SK-N-SH (cell line): ENCODE data around the gene CCDC192. TPM values are rescaled to one million over a fixed set of nuclear protein-coding genes. Genes with fewer than 3 reads are reported as not detected.

Source experiments
- CTCF ChIA-PET: fragments of 300-600, 350-600 bp; formaldehyde crosslinking; extraction: SDS; loops from one replicate; lab custom pipeline; 2021; lab: Yijun Ruan, JAX
- POLR2A ChIA-PET: fragments of 350-600 bp; sonication (Branson Sonifier 250); formaldehyde crosslinking; extraction: SDS; loops from one replicate; lab custom pipeline; 2020; ENCODE audit warnings: antibody characterized with exemption, inconsistent platforms; lab: Yijun Ruan, JAX
- DNase-seq: peaks from one replicate; pipeline ENCODE4 v3.0.0; 2012
- H2AFZ ChIP-seq: fragments of 200-600 bp; sonication (generic); 2 replicates; pipeline ENCODE4 v1.8.1; 2016; ENCODE audit warnings: antibody characterized with exemption, mild to moderate bottlenecking, low read depth
- H3F3A ChIP-seq: fragments of 200-600 bp; sonication (generic); replicated peaks from 2 replicates; pipeline ENCODE3; 2016; ENCODE audit warnings: antibody characterized with exemption, mild to moderate bottlenecking; ENCODE audit not compliant: insufficient read depth
- H3K27ac ChIP-seq, 2 experiments: fragments of 200-500 bp in 1 of 2; fragments of 200-600 bp in 1 of 2; sonication (Bioruptor generic) in 1 of 2; sonication (generic), shearing (Covaris generic) in 1 of 2; 2 replicates each; pipeline versions ENCODE4 v1.5.1 to v1.6.1; 2014 to 2016; ENCODE audit warnings: low read depth in 2 of 2, inconsistent platforms in 1 of 2, low read length in 1 of 2, mild to moderate bottlenecking in 1 of 2, mixed read lengths in 1 of 2
- H3K27me3 ChIP-seq: fragments of 200-600 bp; sonication (generic), shearing (Covaris generic); 2 replicates; pipeline ENCODE4 v1.6.1; 2016; ENCODE audit warnings: mixed run types; ENCODE audit not compliant: insufficient read depth
- H3K36me3 ChIP-seq, 2 experiments: fragments of 200-500 bp in 1 of 2; fragments of 200-600 bp in 1 of 2; sonication (Bioruptor generic) in 1 of 2; sonication (generic) in 1 of 2; replicated peaks in 1 of 2; 2 replicates each; pipeline versions ENCODE3 to v1.5.1; 2014 to 2016; ENCODE audit warnings: low read length in 1 of 2, mild to moderate bottlenecking in 1 of 2; ENCODE audit not compliant: insufficient read depth in 2 of 2, control insufficient read depth in 1 of 2
- H3K4me1 ChIP-seq, 2 experiments: fragments of 200-500 bp in 1 of 2; fragments of 200-600 bp in 1 of 2; sonication (Bioruptor generic) in 1 of 2; sonication (generic), shearing (Covaris generic) in 1 of 2; 2 replicates each; pipeline versions ENCODE4 v1.5.1 to v1.6.1; 2014 to 2016; ENCODE audit warnings: low read depth in 1 of 2, low read length in 1 of 2, mixed run types in 1 of 2; ENCODE audit not compliant: insufficient read depth in 2 of 2, control insufficient read depth in 1 of 2
- H3K4me2 ChIP-seq: fragments of 200-600 bp; sonication (generic), shearing (Covaris generic); 2 replicates; pipeline ENCODE4 v1.6.1; 2017; ENCODE audit warnings: mixed run types
- H3K4me3 ChIP-seq, 2 experiments: fragments of 200-500 bp in 1 of 2; fragments of 200-600 bp in 1 of 2; sonication (Bioruptor generic) in 1 of 2; sonication (generic), shearing (Covaris generic) in 1 of 2; 2 replicates each; pipeline versions ENCODE4 v1.5.1 to v1.8.1; 2014 to 2016; ENCODE audit warnings: low read depth in 2 of 2, inconsistent platforms in 1 of 2, low read length in 1 of 2, mild to moderate bottlenecking in 1 of 2, mixed read lengths in 1 of 2, moderate library complexity in 1 of 2
- H3K79me2 ChIP-seq: fragments of 200-600 bp; sonication (generic); 2 replicates; pipeline ENCODE4 v1.8.1; 2017; ENCODE audit warnings: mild to moderate bottlenecking; ENCODE audit not compliant: insufficient read depth
- H3K9ac ChIP-seq: fragments of 200-600 bp; sonication (generic); 2 replicates; pipeline ENCODE4 v1.6.1; 2017; ENCODE audit warnings: mixed run types
- H3K9me2 ChIP-seq: fragments of 200-600 bp; sonication (generic); 2 replicates; pipeline ENCODE4 v1.6.1; 2017; ENCODE audit warnings: mixed run types
- H3K9me3 ChIP-seq: fragments of 200-600 bp; sonication (generic); 2 replicates; pipeline ENCODE4 v1.6.1; 2017; ENCODE audit warnings: mixed run types, mild to moderate bottlenecking, moderate library complexity
- H4K20me1 ChIP-seq: fragments of 200-600 bp; sonication (generic); 2 replicates; pipeline ENCODE4 v1.6.1; 2017; ENCODE audit warnings: mild to moderate bottlenecking, mixed run types; ENCODE audit not compliant: insufficient read depth
- EZH2phosphoT487 ChIP-seq: fragments of 200-600 bp; sonication (generic); IDR thresholded peaks from 2 replicates; pipeline ENCODE4 v1.6.1; 2017; ENCODE audit warnings: low read depth, mixed run types, mild to moderate bottlenecking, antibody characterized with exemption, moderate library complexity, borderline replicate concordance
- GABPA ChIP-seq: IDR thresholded peaks from 2 replicates; pipeline ENCODE4 v1.4.0; 2012; ENCODE audit warnings: low read depth, mild to moderate bottlenecking
- GATA2 ChIP-seq: sonication (generic); formaldehyde crosslinking; IDR thresholded peaks from 2 replicates; pipeline ENCODE4 v1.5.0; 2020; ENCODE audit warnings: mild to moderate bottlenecking, missing genetic modification reagents
- JUND ChIP-seq: IDR thresholded peaks from 2 replicates; pipeline ENCODE4 v1.4.0; 2012
- MXI1 ChIP-seq: IDR thresholded peaks from 2 replicates; pipeline ENCODE4 v1.6.1; 2012; ENCODE audit warnings: mild to moderate bottlenecking, low read depth, low read length, improper control_type of control experiment
- NFIC ChIP-seq: IDR thresholded peaks from 2 replicates; pipeline ENCODE4 v1.4.0; 2012; ENCODE audit warnings: borderline replicate concordance
- RAD21 ChIP-seq: IDR thresholded peaks from 2 replicates; pipeline ENCODE4 v1.6.1; 2012; ENCODE audit warnings: mild to moderate bottlenecking, low read length
- RCOR1 ChIP-seq: fragments of 150-350 bp; IDR thresholded peaks from 2 replicates; pipeline ENCODE4 v1.6.1; 2017; ENCODE audit warnings: antibody characterized with exemption, low read length
- SIN3A ChIP-seq: IDR thresholded peaks from 2 replicates; pipeline ENCODE4 v1.6.1; 2012; ENCODE audit warnings: low read depth, mild to moderate bottlenecking, low read length, moderate library complexity, borderline replicate concordance
- SMC3 ChIP-seq: IDR thresholded peaks from 2 replicates; pipeline ENCODE4 v1.6.1; 2012; ENCODE audit warnings: low read depth, low read length, improper control_type of control experiment
- TCF12 ChIP-seq: IDR thresholded peaks from 2 replicates; pipeline ENCODE4 v1.4.0; 2012
- TEAD4 ChIP-seq: IDR thresholded peaks from 2 replicates; pipeline ENCODE4 v1.4.0; 2012; ENCODE audit warnings: mild to moderate bottlenecking, borderline replicate concordance; ENCODE audit not compliant: insufficient read depth
- WGBS: methylation state at CpG from one replicate; pipeline ENCODE4 v1.1.6; 2017; ENCODE audit warnings: low lambda C conversion rate; 5-methylcytosine and 5-hydroxymethylcytosine counted together
- polyA plus RNA-seq, 3 experiments: library from polyadenylated mRNA; depleted of rRNA; stranded (reverse); fragments of >200 nt; gene quantifications; 2 replicates each; pipeline ENCODE4 v1.2.3, GENCODE V29; 2012
- TF ChIP-seq, protein P1 (sequence below): fragments of 150-350 bp; IDR thresholded peaks from 2 replicates; pipeline ENCODE4 v1.6.1; 2016; ENCODE audit warnings: mild to moderate bottlenecking, low read depth, low read length

CCDC192 gene
- polyA plus RNA-seq, 1 of the 3 experiments (the other 2 are of a cell fraction), result not detected

DNA sequence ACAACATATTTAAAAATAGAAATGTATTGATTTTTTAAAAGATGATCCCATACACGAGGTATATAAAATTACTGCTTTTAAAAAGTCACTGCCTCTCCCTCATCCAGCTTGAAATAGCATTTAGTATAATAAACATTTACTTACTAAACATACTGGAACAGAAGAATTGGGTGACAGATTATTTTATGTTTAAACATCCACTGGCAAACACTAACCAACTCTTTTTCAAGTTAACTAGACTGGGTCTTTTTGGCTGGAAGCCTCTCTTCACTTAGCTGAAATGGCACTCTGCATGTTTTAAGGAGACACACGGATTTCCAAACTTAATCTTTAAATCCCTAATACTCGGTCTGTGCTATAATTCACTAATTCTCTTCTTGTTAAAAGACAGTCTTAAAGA lies 35.3 kb upstream of the CCDC192 start:
- WGBS, result 5% methylated on average over 3 of the region's 3 CpGs
- CTCF ChIA-PET, result no interaction called here

DNA sequence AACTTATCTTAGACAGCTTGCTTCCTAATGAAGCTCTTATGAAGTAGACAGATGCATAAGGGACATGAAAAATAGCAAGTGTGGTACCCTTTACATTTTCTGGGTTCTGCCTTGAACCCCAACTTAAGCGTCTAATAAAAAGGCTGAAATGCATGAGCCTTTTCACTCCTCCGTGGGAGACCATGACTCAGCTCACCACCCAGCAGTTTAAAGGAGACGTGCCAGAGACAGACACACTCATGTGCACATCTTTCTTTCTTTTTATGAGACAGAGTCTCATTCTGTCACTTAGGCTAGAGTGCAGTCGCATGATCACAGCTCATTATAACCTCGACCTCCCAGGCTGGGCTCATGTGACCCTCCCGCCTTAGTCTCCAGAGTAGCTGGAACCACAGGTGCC lies 32.0 kb upstream of the CCDC192 start:
- no peaks in the 10 kb centered on the region; the same call in 1 of the 2 replicates for H3K27me3 ChIP-seq
- TF ChIP-seq JUND, result no peak
- no peak for TF ChIP-seq GABPA
- TF ChIP-seq, protein P1, sequence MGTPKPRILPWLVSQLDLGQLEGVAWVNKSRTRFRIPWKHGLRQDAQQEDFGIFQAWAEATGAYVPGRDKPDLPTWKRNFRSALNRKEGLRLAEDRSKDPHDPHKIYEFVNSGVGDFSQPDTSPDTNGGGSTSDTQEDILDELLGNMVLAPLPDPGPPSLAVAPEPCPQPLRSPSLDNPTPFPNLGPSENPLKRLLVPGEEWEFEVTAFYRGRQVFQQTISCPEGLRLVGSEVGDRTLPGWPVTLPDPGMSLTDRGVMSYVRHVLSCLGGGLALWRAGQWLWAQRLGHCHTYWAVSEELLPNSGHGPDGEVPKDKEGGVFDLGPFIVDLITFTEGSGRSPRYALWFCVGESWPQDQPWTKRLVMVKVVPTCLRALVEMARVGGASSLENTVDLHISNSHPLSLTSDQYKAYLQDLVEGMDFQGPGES, result no peak
- no peak for TF ChIP-seq SMC3
- no peak for TF ChIP-seq TCF12
- ChIA-PET CTCF (no interaction called here), POLR2A (no interaction called here)
- no peaks in the 10 kb centered on the region for H3K79me2 ChIP-seq
- no peaks in the 10 kb centered on the region for H3K36me3 ChIP-seq
- no peaks in the 10 kb centered on the region for H3K9me2 ChIP-seq
- no peak overlapping the region for H2AFZ ChIP-seq
- no peak for DNase-seq
- WGBS, result 28% methylated on average over 6 of the region's 6 CpGs
- no peak overlapping the region for H3K27ac ChIP-seq
- H3K9ac ChIP-seq, result no peak overlapping the region
- H3K9me3 ChIP-seq, result no peaks in the 10 kb centered on the region
- H4K20me1 ChIP-seq, result no peaks in the 10 kb centered on the region
- no peak overlapping the region for H3K4me3 ChIP-seq
- H3K4me1 ChIP-seq, result no peaks in the 10 kb centered on the region
- H3K4me2 ChIP-seq, result no peak overlapping the region
- H3F3A ChIP-seq, result no peaks in the 10 kb centered on the region

More for the DNA sequence above, 35.3 kb upstream of the CCDC192 start:
- Histone ChIP-seq H3K36me3 (no peaks in the 10 kb centered on the region), H3K4me3 (no peak overlapping the region), H3F3A (no peaks in the 10 kb centered on the region), H3K9ac (no peak overlapping the region), H3K27ac (no peak overlapping the region), H2AFZ (no peak overlapping the region), H4K20me1 (no peaks in the 10 kb centered on the region), H3K9me3 (no peaks in the 10 kb centered on the region), H3K4me2 (no peak overlapping the region), H3K4me1 (no peaks in the 10 kb centered on the region), H3K9me2 (no peaks in the 10 kb centered on the region), H3K27me3 (no peaks in the 10 kb centered on the region; the same call in 1 of the 2 replicates), H3K79me2 (no peaks in the 10 kb centered on the region)
- no peak for DNase-seq
- POLR2A ChIA-PET, result no interaction called here
- TF ChIP-seq MXI1, result no peak
- TF ChIP-seq SMC3, result no peak
- TF ChIP-seq SIN3A, result no peak
- no peak for TF ChIP-seq NFIC
- TF ChIP-seq RCOR1, result no peak
- TF ChIP-seq, protein P1, result no peak
- TF ChIP-seq GATA2 (CRISPR knock-in tag), result no peak
- TF ChIP-seq RAD21, result no peak
- no peak for TF ChIP-seq EZH2phosphoT487
- TF ChIP-seq JUND, result no peak
- TF ChIP-seq TEAD4, result no peak
